GM23338 (cell line): ENCODE measurements around the gene ICAM5. TPM values are rescaled to one million over a fixed set of nuclear protein-coding genes. Genes with fewer than 3 reads are reported as not detected.

Experiments
- ATAC-seq: fragments of 200-7000 bp; cut with Tn5 transposase; 3 replicates; pipeline ENCODE4 v1.9.1; 2020
- DNase-seq: peaks from one replicate; pipeline ENCODE4 v3.0.0-alpha.2; 2015; ENCODE audit warnings: low spot score
- H2AFZ ChIP-seq: fragments of 200-600 bp; sonication (generic); 2 replicates; pipeline ENCODE4 v1.8.0; 2016; ENCODE audit warnings: antibody characterized with exemption, mild to moderate bottlenecking, moderate library complexity
- H3F3A ChIP-seq: fragments of 200-600 bp; sonication (generic); replicated peaks from 2 replicates; pipeline ENCODE4 v1.8.0; 2017; ENCODE audit warnings: antibody characterized with exemption, mixed run types, low read depth
- H3K27ac ChIP-seq: fragments of 200-600 bp; sonication (generic); 2 replicates; pipeline ENCODE4 v1.6.1; 2016; ENCODE audit warnings: low read depth
- H3K27me3 ChIP-seq: fragments of 200-600 bp; sonication (generic); 2 replicates; pipeline ENCODE4 v1.8.0; 2016; ENCODE audit warnings: mild to moderate bottlenecking, mixed run types, moderate library complexity; ENCODE audit not compliant: insufficient read depth
- H3K36me3 ChIP-seq: fragments of 200-600 bp; sonication (generic); 2 replicates; pipeline ENCODE4 v1.8.0; 2016; ENCODE audit warnings: mild to moderate bottlenecking; ENCODE audit not compliant: insufficient read depth
- H3K4me1 ChIP-seq: fragments of 200-600 bp; sonication (generic); 2 replicates; pipeline ENCODE4 v1.8.0; 2016; ENCODE audit warnings: mild to moderate bottlenecking, moderate library complexity; ENCODE audit not compliant: insufficient read depth
- H3K4me2 ChIP-seq: fragments of 200-600 bp; sonication (generic); 2 replicates; pipeline ENCODE4 v1.7.1; 2017; ENCODE audit warnings: mixed run types
- H3K4me3 ChIP-seq: fragments of 200-600 bp; sonication (generic); 2 replicates; pipeline ENCODE4 v1.6.1; 2016; ENCODE audit warnings: mixed run types
- H3K79me2 ChIP-seq: fragments of 200-600 bp; sonication (generic); replicated peaks from 2 replicates; pipeline ENCODE4 v1.8.0; 2017; ENCODE audit warnings: mild to moderate bottlenecking; ENCODE audit not compliant: insufficient read depth
- H3K9me2 ChIP-seq: fragments of 200-600 bp; sonication (generic); 2 replicates; pipeline ENCODE4 v1.8.0; 2017; ENCODE audit not compliant: insufficient read depth
- H4K20me1 ChIP-seq: fragments of 200-600 bp; sonication (generic); replicated peaks from 2 replicates; pipeline ENCODE4 v1.8.0; 2017; ENCODE audit warnings: mild to moderate bottlenecking; ENCODE audit not compliant: insufficient read depth
- H3K27ac Mint-ChIP-seq: 2 replicates; pipeline ENCODE4 v1.8.0; 2020; ENCODE audit warnings: inconsistent platforms, mild to moderate bottlenecking, moderate library complexity, mixed read lengths
- H3K27me3 Mint-ChIP-seq: 3 replicates; pipeline ENCODE4 v1.8.0; 2022; ENCODE audit warnings: low read depth, mild to moderate bottlenecking, moderate library complexity, mixed read lengths, inconsistent platforms; ENCODE audit not compliant: insufficient read depth, poor library complexity
- H3K36me3 Mint-ChIP-seq: 3 replicates; pipeline ENCODE4 v1.8.0; 2021; ENCODE audit warnings: low read depth, mild to moderate bottlenecking, inconsistent platforms, moderate library complexity, mixed read lengths
- H3K4me1 Mint-ChIP-seq: 3 replicates; pipeline ENCODE4 v1.8.0; 2020; ENCODE audit warnings: mild to moderate bottlenecking, inconsistent platforms, mixed read lengths
- H3K4me3 Mint-ChIP-seq: 3 replicates; pipeline ENCODE4 v1.8.0; 2021; ENCODE audit warnings: moderate library complexity, mild to moderate bottlenecking, inconsistent platforms, mixed read lengths
- H3K9me3 Mint-ChIP-seq: 3 replicates; pipeline ENCODE4 v1.8.0; 2020; ENCODE audit warnings: moderate library complexity, mild to moderate bottlenecking, inconsistent platforms, mixed read lengths
- CREB1 ChIP-seq: fragments of 250-450 bp; sonication (Bioruptor Pico); IDR thresholded peaks from 2 replicates; pipeline ENCODE4 v1.5.0; 2020; ENCODE audit warnings: low read depth, mild to moderate bottlenecking, moderate library complexity
- ETS1 ChIP-seq: IDR thresholded peaks from 2 replicates; pipeline ENCODE4 v1.6.1; 2016; ENCODE audit warnings: antibody characterized with exemption
- EZH2 ChIP-seq: fragments of 200-600 bp; sonication (generic); IDR thresholded peaks from one replicate; pipeline ENCODE4 v1.8.0; 2017; ENCODE audit warnings: antibody characterized with exemption, mild to moderate bottlenecking, low read depth; ENCODE audit not compliant: unreplicated experiment
- EZH2phosphoT487 ChIP-seq: fragments of 200-600 bp; sonication (generic); IDR thresholded peaks from one replicate; pipeline ENCODE4 v1.8.1; 2018; ENCODE audit warnings: antibody characterized with exemption; ENCODE audit not compliant: unreplicated experiment
- JUNB ChIP-seq: IDR thresholded peaks from one replicate; pipeline ENCODE4 v1.6.1; 2016; ENCODE audit warnings: antibody characterized with exemption; ENCODE audit not compliant: unreplicated experiment
- NANOG ChIP-seq: IDR thresholded peaks from 2 replicates; pipeline ENCODE4 v1.6.1; 2016; ENCODE audit warnings: antibody characterized with exemption, borderline replicate concordance
- POLR2AphosphoS5 ChIP-seq: IDR thresholded peaks from 2 replicates; pipeline ENCODE4 v1.6.1; 2016; ENCODE audit warnings: antibody characterized with exemption, low read depth
- REST ChIP-seq: IDR thresholded peaks from one replicate; pipeline ENCODE4 v1.6.1; 2018; ENCODE audit warnings: antibody characterized with exemption; ENCODE audit not compliant: unreplicated experiment
- STAT1 ChIP-seq: IDR thresholded peaks from one replicate; pipeline ENCODE4 v1.6.1; 2016; ENCODE audit warnings: antibody characterized with exemption; ENCODE audit not compliant: unreplicated experiment
- ZNF114 ChIP-seq: fragments of 250-450 bp; sonication (Bioruptor Pico); IDR thresholded peaks from 2 replicates; pipeline ENCODE4 v1.5.0; 2020; ENCODE audit warnings: mild to moderate bottlenecking, moderate library complexity
- ZNF331 ChIP-seq: fragments of 250-450 bp; sonication (Bioruptor Pico); IDR thresholded peaks from 2 replicates; pipeline ENCODE4 v1.5.0; 2020; ENCODE audit warnings: low read depth, mild to moderate bottlenecking, moderate library complexity
- ZNF462 ChIP-seq: fragments of 250-450 bp; sonication (Bioruptor Pico); IDR thresholded peaks from 2 replicates; pipeline ENCODE4 v1.5.0; 2020; ENCODE audit warnings: mild to moderate bottlenecking, moderate library complexity
- polyA plus RNA-seq: library from polyadenylated mRNA; unstranded; fragments of >200 nt; fragmentation: Nextera tagmentation; extraction: Ambion mirVana; gene quantifications from 2 replicates; pipeline ENCODE4 v1.2.1, GENCODE V29; 2016
- total RNA-seq: library from RNA; depleted of rRNA; stranded (reverse); fragments of >200 nt; shearing (Covaris generic); gene quantifications from 2 replicates; pipeline ENCODE4 v1.2.3, GENCODE V29; 2014
- TF ChIP-seq, protein P1 (sequence below), 2 experiments: fragments of 200-600 bp in 1 of 2; sonication (generic) in 1 of 2; conservative IDR thresholded peaks; 2 replicates each; pipeline versions ENCODE4 v1.5.1 to v1.6.1; 2016 to 2017; ENCODE audit warnings: antibody characterized with exemption in 2 of 2, low read depth in 2 of 2, mild to moderate bottlenecking in 2 of 2, moderate library complexity in 1 of 2

ICAM5 gene
- total and polyA plus RNA-seq, 2 experiments from 2014 or later, result 0.47 to 4.6 TPM

DNA sequence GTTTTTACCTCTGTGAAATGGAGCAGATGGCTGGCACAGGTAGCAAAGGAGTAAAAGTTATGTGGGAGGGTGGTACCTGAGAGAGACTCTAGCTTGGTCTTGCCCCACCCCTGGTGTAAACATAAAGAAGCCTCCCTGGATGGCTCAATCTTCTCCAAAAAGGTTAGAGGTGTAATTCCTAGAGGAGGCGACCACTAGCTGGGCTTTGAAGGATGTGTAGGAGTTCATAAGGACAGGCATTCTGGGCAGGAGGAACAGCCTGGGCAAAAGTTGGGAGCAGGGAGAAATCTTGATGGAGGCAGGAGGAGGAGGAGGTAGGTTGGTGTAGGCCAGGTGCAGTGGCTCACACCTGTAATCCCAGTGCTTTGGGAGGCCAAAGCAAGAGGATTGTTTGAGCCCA, 10.8 kb upstream of the ICAM5 start:
- H3K27me3 ChIP-seq, result no peaks in the 10 kb centered on the region
- peaks cover 4% of the 10 kb centered on the region; the same call in 1 of the 3 replicates for H3K36me3 Mint-ChIP-seq

More for the DNA sequence above, 10.8 kb upstream of the ICAM5 start:
- DNase-seq (no peak), ATAC-seq (no peak)
- no peak overlapping the region for H3K4me3 Mint-ChIP-seq
- Histone ChIP-seq H3K36me3 (no peaks in the 10 kb centered on the region), H3F3A (no peaks in the 10 kb centered on the region), H2AFZ (no peak overlapping the region), H3K9me2 (no peaks in the 10 kb centered on the region), H3K4me3 (no peak overlapping the region), H3K79me2 (no peaks in the 10 kb centered on the region), H3K27ac (no peak overlapping the region), H4K20me1 (peaks cover 6% of the 10 kb centered on the region; the same call in 1 of the 2 replicates), H3K4me1 (no peaks in the 10 kb centered on the region), H3K4me2 (no peak overlapping the region)
- H3K27me3 Mint-ChIP-seq, result peaks cover 5% of the 10 kb centered on the region
- H3K27ac Mint-ChIP-seq, result no peak overlapping the region
- TF ChIP-seq ZNF462 (CRISPR knock-in tag), result no peak
- no peak for TF ChIP-seq EZH2
- no peak for TF ChIP-seq POLR2AphosphoS5
- TF ChIP-seq CREB1, result no peak
- no peak for TF ChIP-seq NANOG
- TF ChIP-seq, protein P1, sequence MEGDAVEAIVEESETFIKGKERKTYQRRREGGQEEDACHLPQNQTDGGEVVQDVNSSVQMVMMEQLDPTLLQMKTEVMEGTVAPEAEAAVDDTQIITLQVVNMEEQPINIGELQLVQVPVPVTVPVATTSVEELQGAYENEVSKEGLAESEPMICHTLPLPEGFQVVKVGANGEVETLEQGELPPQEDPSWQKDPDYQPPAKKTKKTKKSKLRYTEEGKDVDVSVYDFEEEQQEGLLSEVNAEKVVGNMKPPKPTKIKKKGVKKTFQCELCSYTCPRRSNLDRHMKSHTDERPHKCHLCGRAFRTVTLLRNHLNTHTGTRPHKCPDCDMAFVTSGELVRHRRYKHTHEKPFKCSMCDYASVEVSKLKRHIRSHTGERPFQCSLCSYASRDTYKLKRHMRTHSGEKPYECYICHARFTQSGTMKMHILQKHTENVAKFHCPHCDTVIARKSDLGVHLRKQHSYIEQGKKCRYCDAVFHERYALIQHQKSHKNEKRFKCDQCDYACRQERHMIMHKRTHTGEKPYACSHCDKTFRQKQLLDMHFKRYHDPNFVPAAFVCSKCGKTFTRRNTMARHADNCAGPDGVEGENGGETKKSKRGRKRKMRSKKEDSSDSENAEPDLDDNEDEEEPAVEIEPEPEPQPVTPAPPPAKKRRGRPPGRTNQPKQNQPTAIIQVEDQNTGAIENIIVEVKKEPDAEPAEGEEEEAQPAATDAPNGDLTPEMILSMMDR (conservative IDR thresholded peaks at IDR 0.05; ENCODE audit: low read depth in 2 of 2), result no peak
- TF ChIP-seq REST, result no peak
- no peak for TF ChIP-seq EZH2phosphoT487
- TF ChIP-seq STAT1, result no peak
- TF ChIP-seq ETS1, result no peak
- no peak for TF ChIP-seq ZNF331 (CRISPR knock-in tag)
- TF ChIP-seq JUNB, result no peak
- no peak for TF ChIP-seq ZNF114 (CRISPR knock-in tag)
- no peaks in the 10 kb centered on the region for H3K9me3 Mint-ChIP-seq
- H3K4me1 Mint-ChIP-seq, result 0 out of 3 replicates have a peak, but pooled peaks cover 4% of the 10 kb centered on the region
